Kidney epithelial cell (primary cell): ENCODE results near the gene SPINK8. TPM values are rescaled to one million over a fixed set of nuclear protein-coding genes. Genes with fewer than 3 reads are reported as not detected.

Source experiments
- DNase-seq: peaks from one replicate; pipeline ENCODE4 v3.0.0-alpha.2; 2010; ENCODE audit warnings: low read depth
- H3K27me3 ChIP-seq: 2 replicates; pipeline ENCODE4 v1.6.0; 2011; ENCODE audit warnings: low read length; ENCODE audit not compliant: control insufficient read depth, insufficient read depth
- H3K36me3 ChIP-seq: 2 replicates; pipeline ENCODE4 v1.5.1; 2011; ENCODE audit warnings: low read length; ENCODE audit not compliant: control insufficient read depth, insufficient read depth
- H3K4me3 ChIP-seq: 2 replicates; pipeline ENCODE4 v1.5.1; 2011; ENCODE audit warnings: low read depth, mild to moderate bottlenecking, control low read depth, low read length
- total RNA-seq: library from RNA; depleted of rRNA; stranded (reverse); fragments of >200 nt; gene quantifications from 2 replicates; pipeline ENCODE4 v1.2.3, GENCODE V29; 2015
- TF ChIP-seq, protein P1 (sequence below): IDR thresholded peaks from 2 replicates; pipeline ENCODE4 v1.5.1; 2011; ENCODE audit warnings: mild to moderate bottlenecking, moderate library complexity, low read length, control low read depth, inconsistent platforms; ENCODE audit not compliant: insufficient read depth, poor library complexity, severe bottlenecking

SPINK8 gene
- total RNA-seq, 1 donor from 2014 or later = not detected

DNA sequence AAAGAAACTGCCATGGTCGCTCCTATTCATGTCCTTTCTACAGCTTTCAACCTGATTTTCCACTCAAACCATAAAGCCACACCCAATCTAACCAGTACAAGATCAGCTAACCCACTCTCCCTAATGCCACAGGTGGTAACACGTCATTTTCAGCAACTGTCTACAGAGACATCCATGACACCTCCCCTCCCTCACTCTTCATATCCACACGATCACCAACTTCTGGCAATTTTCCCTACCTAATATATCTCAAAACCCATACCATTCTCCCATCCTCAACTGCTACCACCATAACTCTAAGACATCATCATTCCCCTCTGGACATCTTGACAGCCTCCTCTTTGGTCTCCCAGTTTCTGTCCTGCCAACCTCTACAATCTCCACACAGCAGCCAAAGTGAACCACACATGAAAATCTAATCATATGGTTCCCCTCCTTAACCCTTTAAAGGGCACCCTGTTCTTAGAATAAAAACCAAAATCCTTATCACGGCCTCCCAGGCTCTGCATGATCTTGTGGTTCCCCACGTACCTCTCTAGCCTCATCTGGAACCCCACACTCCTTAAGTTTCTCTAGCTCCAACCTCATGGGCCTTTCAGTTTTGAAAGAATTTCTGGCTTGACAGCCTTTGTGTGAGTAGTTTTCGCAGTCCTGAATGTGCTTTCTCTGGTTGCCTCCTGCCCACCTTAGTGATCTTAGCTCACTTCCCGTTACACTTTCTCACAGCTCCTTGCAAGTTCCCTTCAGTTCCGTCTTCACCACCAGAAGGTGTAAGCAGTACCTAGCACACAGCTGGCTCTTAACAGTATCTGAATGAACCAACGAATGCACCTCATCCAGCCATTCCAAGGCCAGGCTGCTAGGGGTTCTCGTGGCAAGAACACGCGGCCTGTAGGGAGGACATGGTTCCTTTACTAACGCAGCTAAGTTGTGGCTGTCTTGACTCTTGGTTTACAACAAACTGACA lies 33.4 kb downstream of the SPINK8 start:
- TF ChIP-seq, protein P1, sequence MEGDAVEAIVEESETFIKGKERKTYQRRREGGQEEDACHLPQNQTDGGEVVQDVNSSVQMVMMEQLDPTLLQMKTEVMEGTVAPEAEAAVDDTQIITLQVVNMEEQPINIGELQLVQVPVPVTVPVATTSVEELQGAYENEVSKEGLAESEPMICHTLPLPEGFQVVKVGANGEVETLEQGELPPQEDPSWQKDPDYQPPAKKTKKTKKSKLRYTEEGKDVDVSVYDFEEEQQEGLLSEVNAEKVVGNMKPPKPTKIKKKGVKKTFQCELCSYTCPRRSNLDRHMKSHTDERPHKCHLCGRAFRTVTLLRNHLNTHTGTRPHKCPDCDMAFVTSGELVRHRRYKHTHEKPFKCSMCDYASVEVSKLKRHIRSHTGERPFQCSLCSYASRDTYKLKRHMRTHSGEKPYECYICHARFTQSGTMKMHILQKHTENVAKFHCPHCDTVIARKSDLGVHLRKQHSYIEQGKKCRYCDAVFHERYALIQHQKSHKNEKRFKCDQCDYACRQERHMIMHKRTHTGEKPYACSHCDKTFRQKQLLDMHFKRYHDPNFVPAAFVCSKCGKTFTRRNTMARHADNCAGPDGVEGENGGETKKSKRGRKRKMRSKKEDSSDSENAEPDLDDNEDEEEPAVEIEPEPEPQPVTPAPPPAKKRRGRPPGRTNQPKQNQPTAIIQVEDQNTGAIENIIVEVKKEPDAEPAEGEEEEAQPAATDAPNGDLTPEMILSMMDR = no peak
- H3K36me3 ChIP-seq = no peaks in the 10 kb centered on the region
- peak overlapping the region; percentile 93 for H3K4me3 ChIP-seq
- DNase-seq = no peak
- H3K27me3 ChIP-seq = no peaks in the 10 kb centered on the region

DNA sequence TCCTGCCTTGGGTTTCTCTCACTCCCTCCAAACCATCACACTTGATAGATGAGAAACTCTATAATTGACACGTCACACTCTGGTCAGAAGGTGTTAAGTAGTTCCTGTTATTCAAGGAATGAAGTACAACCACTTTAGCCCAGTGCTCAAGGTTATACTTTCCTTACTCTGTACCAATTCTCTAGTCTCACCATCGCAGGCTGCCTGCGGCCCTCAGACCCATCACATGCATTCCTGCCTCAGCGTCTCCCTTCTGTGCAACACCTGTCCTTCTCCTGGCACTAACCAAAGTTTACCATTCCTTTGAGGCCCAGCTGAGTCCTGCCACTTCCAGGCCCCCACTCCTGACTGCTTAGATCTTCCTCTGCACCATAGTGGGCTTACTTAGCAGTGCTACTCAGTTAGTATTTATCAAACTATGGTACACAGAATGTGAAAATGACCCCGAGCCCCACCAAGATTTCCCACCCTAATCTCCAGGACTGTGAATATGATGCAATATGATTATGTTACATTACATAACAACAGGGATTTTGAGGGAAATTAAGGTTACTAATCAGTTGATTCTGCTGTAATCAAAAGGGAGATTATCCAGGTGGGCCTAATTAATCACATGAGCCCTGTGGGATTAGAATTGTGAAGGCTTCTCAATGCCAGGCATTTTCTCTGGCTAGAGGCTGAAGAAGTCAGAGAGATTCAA lies 36.2 kb downstream of the SPINK8 start:
- TF ChIP-seq, protein P1 = no peak
- no peak for DNase-seq
- Histone ChIP-seq H3K36me3 (peaks cover 3% of the 10 kb centered on the region), H3K27me3 (no peaks in the 10 kb centered on the region), H3K4me3 (no peak overlapping the region)

DNA sequence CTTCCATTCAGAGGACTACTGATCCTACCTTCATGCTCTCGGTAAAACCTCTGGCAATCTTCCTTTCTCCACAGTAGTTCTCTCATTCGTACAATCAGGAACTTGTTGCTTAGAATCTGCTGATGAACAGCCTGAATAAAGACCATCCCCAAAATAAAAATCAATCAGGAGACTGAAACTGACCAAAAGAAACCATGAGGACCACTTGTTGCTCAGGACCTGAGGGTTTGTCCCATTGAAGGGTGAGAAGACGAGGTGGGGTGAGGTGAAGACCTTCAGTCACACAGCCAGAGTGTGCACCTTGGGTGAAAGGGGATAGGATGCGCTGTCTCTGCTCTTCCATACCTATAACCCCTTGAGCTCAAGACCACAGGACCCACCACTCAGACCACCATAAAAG lies 36.8 kb downstream of the SPINK8 start:
- TF ChIP-seq, protein P1 = no peak
- no peak for DNase-seq
- peaks cover 3% of the 10 kb centered on the region for H3K36me3 ChIP-seq
- no peaks in the 10 kb centered on the region for H3K27me3 ChIP-seq
- H3K4me3 ChIP-seq = no peak overlapping the region

DNA sequence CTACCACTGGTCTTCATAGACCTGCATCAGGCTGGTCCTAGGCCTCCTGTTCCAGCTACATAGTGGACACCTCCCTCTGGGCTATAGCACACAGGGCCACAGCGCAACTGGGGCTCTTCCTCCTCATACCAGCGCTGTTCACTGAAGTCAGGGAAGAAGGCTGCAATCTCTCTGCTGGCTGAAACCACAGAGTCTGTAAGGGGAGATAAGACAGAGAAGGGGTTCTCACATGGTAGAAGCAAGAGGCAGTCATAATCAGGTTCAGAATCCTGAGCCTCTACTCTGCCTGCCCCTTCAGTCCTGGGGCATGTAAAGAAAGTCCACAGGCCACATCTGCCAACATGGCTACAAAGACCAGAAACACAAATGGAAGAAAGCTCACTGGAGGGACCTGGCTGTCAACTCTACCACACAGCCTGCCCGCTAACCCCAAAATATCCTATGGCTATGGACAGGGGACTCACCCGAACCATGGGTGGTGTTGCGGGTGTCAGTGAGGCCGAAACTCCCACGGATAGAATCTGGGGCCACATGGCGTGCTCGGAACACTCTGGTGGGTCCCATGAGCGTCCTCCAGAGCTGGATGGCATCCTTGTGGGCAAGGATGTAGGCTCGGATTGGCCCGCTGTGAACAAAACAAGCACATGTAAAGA lies 38.7 kb downstream of the SPINK8 start:
- TF ChIP-seq, protein P1 = no peak
- H3K27me3 ChIP-seq = no peaks in the 10 kb centered on the region
- peaks cover 3% of the 10 kb centered on the region for H3K36me3 ChIP-seq
- no peak for DNase-seq
- H3K4me3 ChIP-seq = no peak overlapping the region

DNA sequence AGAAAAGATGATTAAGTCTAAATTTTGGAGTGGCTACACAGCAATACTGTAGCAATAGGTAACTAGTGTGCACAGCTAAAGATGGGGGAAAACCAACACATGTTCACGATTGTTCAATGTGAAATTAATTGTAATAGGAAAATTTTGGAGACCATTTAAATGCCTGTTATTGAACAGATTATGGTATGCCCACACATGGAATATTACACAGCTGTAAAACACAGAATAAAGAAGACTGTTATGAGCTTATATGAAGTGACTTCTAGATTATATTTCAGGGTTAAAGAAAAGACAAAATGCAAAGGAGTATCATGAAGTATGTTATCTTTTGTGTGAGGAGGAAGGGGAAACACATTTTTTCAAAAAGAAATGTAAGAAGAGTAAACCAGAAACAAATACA lies 43.8 kb downstream of the SPINK8 start:
- H3K36me3 ChIP-seq = peaks cover 2% of the 10 kb centered on the region
- no peak overlapping the region for H3K4me3 ChIP-seq
- no peak for DNase-seq
- H3K27me3 ChIP-seq = no peaks in the 10 kb centered on the region
- TF ChIP-seq, protein P1 = no peak
